GM12878 (cell line): ENCODE results near the gene NOXA1.

ENCODE experiments used
- CTCF ChIP-seq, 3 experiments: IDR thresholded peaks in 2 of 3; conservative IDR thresholded peaks in 1 of 3; 2 replicates each; pipeline ENCODE4 v1.5.1; 2011; ENCODE audit warnings: low read depth in 3 of 3, low read length in 3 of 3, mild to moderate bottlenecking in 3 of 3, control low read depth in 2 of 3, moderate library complexity in 2 of 3, inconsistent platforms in 1 of 3, mixed read lengths in 1 of 3; ENCODE audit not compliant: control insufficient read depth in 2 of 3, insufficient read depth in 1 of 3; ENCODE audit errors: extremely low read depth in 1 of 3
- EZH2 ChIP-seq: IDR thresholded peaks from 2 replicates; pipeline ENCODE4 v1.6.1; 2012; ENCODE audit warnings: low read depth, mild to moderate bottlenecking, control low read depth, inconsistent platforms, low read length, borderline replicate concordance; ENCODE audit not compliant: control insufficient read depth
- POLR2AphosphoS2 ChIP-seq: IDR thresholded peaks from 2 replicates; pipeline ENCODE4 v1.6.1; 2011; ENCODE audit warnings: low read depth, mild to moderate bottlenecking, low read length, improper control_type of control experiment, moderate library complexity
- ZNF622 ChIP-seq: fragments of 450-650 bp; IDR thresholded peaks from 2 replicates; pipeline ENCODE4 v1.6.1; 2017; ENCODE audit warnings: mild to moderate bottlenecking, inconsistent platforms

DNA sequence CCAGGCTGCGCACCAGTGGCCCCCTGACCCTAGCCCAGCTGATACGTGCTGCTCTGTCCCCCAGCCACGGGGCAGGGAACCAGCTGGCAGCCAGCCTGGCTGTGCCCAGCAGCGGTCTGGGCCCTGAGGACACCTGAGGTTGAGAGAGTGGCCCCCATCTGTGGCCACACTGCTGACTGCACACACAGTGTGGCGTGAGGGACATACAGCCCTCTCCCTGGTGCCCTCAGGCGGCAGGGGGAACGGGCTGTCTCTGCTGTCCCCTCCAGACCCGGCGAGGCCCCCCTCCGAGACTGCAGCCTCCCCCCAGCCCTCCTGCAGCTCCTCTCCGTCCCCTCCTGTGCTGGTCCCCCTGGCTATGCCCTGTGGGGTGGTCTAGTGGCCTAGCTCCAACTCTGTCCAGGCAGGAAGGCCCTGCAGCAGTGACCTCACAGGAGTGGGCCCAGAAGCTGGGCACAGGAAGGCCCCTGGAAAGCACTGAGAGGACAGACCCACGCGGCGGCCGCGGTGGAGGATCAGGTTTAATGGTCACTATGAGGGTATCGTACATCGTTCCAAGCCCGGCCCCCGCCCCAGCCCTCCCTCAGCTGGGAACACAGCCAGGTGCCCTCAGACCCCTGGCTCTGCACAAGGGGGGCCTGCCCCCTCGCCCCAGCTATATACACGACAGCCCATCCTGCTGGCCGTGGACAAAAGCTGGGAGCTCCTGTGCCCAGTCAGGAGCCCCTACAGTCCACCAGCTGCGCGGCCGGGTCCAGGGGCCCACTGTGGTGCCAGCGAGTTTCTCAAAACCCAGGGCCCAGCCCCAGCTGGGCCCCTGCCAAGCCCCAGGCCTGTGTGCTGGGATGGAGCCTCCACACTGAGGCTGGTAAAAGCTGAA, 24.8 kb downstream of the NOXA1 start:
- no peak for TF ChIP-seq POLR2AphosphoS2
- TF ChIP-seq ZNF622 = no peak
- no peak for TF ChIP-seq CTCF (IDR thresholded peaks at IDR 0.05 in 2 of 3, conservative IDR thresholded peaks at IDR 0.05 in 1 of 3; ENCODE audit: control insufficient read depth in 2 of 3, extremely low read depth in 1 of 3, insufficient read depth in 1 of 3, low read depth in 3 of 3, low read length in 3 of 3)
- TF ChIP-seq EZH2 = no peak
